CD4-positive, alpha-beta T cell treated with Interleukin-15 for 1 hour (primary cell): ENCODE data around the gene AVEN.
A peak's percentile ranks its signal among the peaks of the same experiment; 100 is the strongest.
"Not testable (repeated sequence)": the region's sequence is repeated elsewhere in the genome, so short reads cannot be mapped to it uniquely, and the experiment has no call there.

ENCODE experiments used
- DNase-seq: peaks from one replicate; pipeline ENCODE4 v3.0.0-alpha.2; 2020

The AVEN gene

GRCh38 chr15:34038871-34039789 is at the start of gene AVEN:
Gene AVEN (minus strand): TSS chr15:34039204. CDS start chr15:34039046, 158 bp downstream.
- DNase-seq = peak; percentile 49

- no peak for DNase-seq
Observed at GRCh38 chr15:34085746-34086145, 46.7 kb upstream of the AVEN start.

GRCh38 chr15:34084086-34084485 is 45.1 kb upstream of the AVEN start:
- DNase-seq = no peak

- DNase-seq = no peak
Observed at GRCh38 chr15:34079904-34080303, 40.9 kb upstream of the AVEN start.

GRCh38 chr15:34078900-34079299 is 39.9 kb upstream of the AVEN start:
- DNase-seq = no peak

- no peak for DNase-seq
Observed at GRCh38 chr15:34076785-34077184, 37.8 kb upstream of the AVEN start.

GRCh38 chr15:34070003-34070402 is 31.0 kb upstream of the AVEN start:
- DNase-seq = no peak

GRCh38 chr15:34065941-34066340 is 26.9 kb upstream of the AVEN start:
- DNase-seq = no peak

GRCh38 chr15:34065261-34065660 is 26.3 kb upstream of the AVEN start:
- DNase-seq = no peak

GRCh38 chr15:34064438-34064837 is 25.4 kb upstream of the AVEN start:
- no peak for DNase-seq

- no peak for DNase-seq
Observed at GRCh38 chr15:34059946-34060345, 20.9 kb upstream of the AVEN start.

- DNase-seq = no peak
Observed at GRCh38 chr15:34059476-34059875, 20.5 kb upstream of the AVEN start.

GRCh38 chr15:34056911-34057310 is 17.9 kb upstream of the AVEN start:
- DNase-seq = no peak

- DNase-seq = no peak
Observed at GRCh38 chr15:34055868-34056595, 17.0 kb upstream of the AVEN start.

- DNase-seq = no peak
Observed at GRCh38 chr15:34054081-34054707, 15.2 kb upstream of the AVEN start.

GRCh38 chr15:34050385-34050784 is 11.4 kb upstream of the AVEN start:
- DNase-seq = not testable (repeated sequence)

GRCh38 chr15:34049112-34049511 is 10.1 kb upstream of the AVEN start:
- no peak for DNase-seq

- DNase-seq = no peak
Observed at GRCh38 chr15:34047893-34048775, 9.1 kb upstream of the AVEN start.

- no peak for DNase-seq
Observed at GRCh38 chr15:34046471-34047145, 7.6 kb upstream of the AVEN start.

- DNase-seq = no peak
Observed at GRCh38 chr15:34043813-34044212, 4.8 kb upstream of the AVEN start.

- DNase-seq = no peak
Observed at GRCh38 chr15:34043391-34043790, 4.4 kb upstream of the AVEN start.

GRCh38 chr15:34039790-34040113 is 748 bp upstream of the AVEN start:
- no peak for DNase-seq
